Activated T-helper 2 cell treated with anti-CD3 and anti-CD28 coated beads, Interferon-gamma antibody, Interleukin-2, Interleukin-4, amounts not matched to agents 10 μg/mL and 5 μg/mL and 100 μg/mL, durations not matched to agents 14 hours and 24 hours and 36 hours (primary cell): Measurements from ENCODE around the gene DCAF11. TPM values are rescaled to one million over a fixed set of nuclear protein-coding genes. Genes with fewer than 3 reads are reported as not detected.

Source experiments
- total RNA-seq: library from RNA; stranded (reverse); gene quantifications from 2 replicates; pipeline ENCODE4 v1.2.3, GENCODE V29; 2022

The DCAF11 gene
- total RNA-seq, 1 donor from 2014 or later: 77.3 TPM

Other genes with a start within 250 kb of the DCAF11 start
- 17.8 and 22.5 TPM in 2 replicates for gene DHRS4, start 161.0 kb upstream of the DCAF11 start, total RNA-seq
- gene DHRS4L2, start 125.8 kb upstream of the DCAF11 start, total RNA-seq: 23.9 and 24.9 TPM in 2 replicates
- 1.3 and 1.7 TPM in 2 replicates for gene CARMIL3, start 62.8 kb upstream of the DCAF11 start, total RNA-seq
- gene CPNE6, start 43.2 kb upstream of the DCAF11 start, total RNA-seq: not detected in 2 replicates
- 62.7 and 62.8 TPM in 2 replicates for gene PCK2, start 20.5 kb upstream of the DCAF11 start, total RNA-seq
- 1.6 and 1.8 TPM in 2 replicates for gene NRL, start 172 bp downstream of the DCAF11 start, total RNA-seq
- 1.0 and 1.2 TPM in 2 replicates for gene FITM1, start 15.9 kb downstream of the DCAF11 start, total RNA-seq
- 340 and 342 TPM in 2 replicates for gene PSME1, start 21.4 kb downstream of the DCAF11 start, total RNA-seq
- 26.4 and 30.4 TPM in 2 replicates for gene EMC9, start 26.8 kb downstream of the DCAF11 start, total RNA-seq
- 567 TPM in 2 replicates for gene PSME2, start 31.8 kb downstream of the DCAF11 start, total RNA-seq
- gene RNF31, start 32.7 kb downstream of the DCAF11 start, total RNA-seq: 80.4 and 92.0 TPM in 2 replicates
- gene IRF9, start 46.5 kb downstream of the DCAF11 start, total RNA-seq: 124 and 129 TPM in 2 replicates
- gene REC8, start 57.3 kb downstream of the DCAF11 start, total RNA-seq: 20.0 and 28.2 TPM in 2 replicates
- gene IPO4, start 74.0 kb downstream of the DCAF11 start, total RNA-seq: 77.0 and 80.4 TPM in 2 replicates
- 27.8 and 30.8 TPM in 2 replicates for gene TM9SF1, start 80.7 kb downstream of the DCAF11 start, total RNA-seq
- gene TSSK4, start 90.9 kb downstream of the DCAF11 start, total RNA-seq: 0.21 TPM in 1 of 2 replicates, not detected in the other
- gene CHMP4A, start 98.7 kb downstream of the DCAF11 start, total RNA-seq: 80.0 and 82.4 TPM in 2 replicates
- gene MDP1, start 101.3 kb downstream of the DCAF11 start, total RNA-seq: 13.2 and 13.5 TPM in 2 replicates
- gene NEDD8, start 117.6 kb downstream of the DCAF11 start, total RNA-seq: 194 and 202 TPM in 2 replicates
- 36.3 and 43.8 TPM in 2 replicates for gene GMPR2, start 118.2 kb downstream of the DCAF11 start, total RNA-seq
- 81.1 and 87.3 TPM in 2 replicates for gene TINF2, start 127.8 kb downstream of the DCAF11 start, total RNA-seq
- gene TGM1, start 148.4 kb downstream of the DCAF11 start, total RNA-seq: 3.4 and 4.4 TPM in 2 replicates
- gene RABGGTA, start 156.8 kb downstream of the DCAF11 start, total RNA-seq: 33.9 and 38.4 TPM in 2 replicates
- gene DHRS1, start 185.0 kb downstream of the DCAF11 start, total RNA-seq: 9.7 and 10.4 TPM in 2 replicates
- 39.7 and 42.0 TPM in 2 replicates for gene NOP9, start 185.1 kb downstream of the DCAF11 start, total RNA-seq
- gene CIDEB, start 193.2 kb downstream of the DCAF11 start, total RNA-seq: 19.6 and 24.7 TPM in 2 replicates
- gene LTB4R2, start 195.4 kb downstream of the DCAF11 start, total RNA-seq: 7.9 and 9.5 TPM in 2 replicates
- 10.7 and 11.9 TPM in 2 replicates for gene LTB4R, start 196.7 kb downstream of the DCAF11 start, total RNA-seq
- gene ADCY4, start 220.3 kb downstream of the DCAF11 start, total RNA-seq: 1.5 and 2.3 TPM in 2 replicates
- gene RIPK3, start 225.2 kb downstream of the DCAF11 start, total RNA-seq: 13.2 and 15.4 TPM in 2 replicates